Iris pigment epithelial cell (primary cell): Measurements from ENCODE around the gene MYH10.
A peak's percentile ranks its signal among the peaks of the same experiment; 100 is the strongest.

ENCODE experiments used
- DNase-seq: peaks from one replicate; pipeline ENCODE4 v3.0.0-alpha.2; 2011; ENCODE audit warnings: low read depth

The MYH10 gene

DNA sequence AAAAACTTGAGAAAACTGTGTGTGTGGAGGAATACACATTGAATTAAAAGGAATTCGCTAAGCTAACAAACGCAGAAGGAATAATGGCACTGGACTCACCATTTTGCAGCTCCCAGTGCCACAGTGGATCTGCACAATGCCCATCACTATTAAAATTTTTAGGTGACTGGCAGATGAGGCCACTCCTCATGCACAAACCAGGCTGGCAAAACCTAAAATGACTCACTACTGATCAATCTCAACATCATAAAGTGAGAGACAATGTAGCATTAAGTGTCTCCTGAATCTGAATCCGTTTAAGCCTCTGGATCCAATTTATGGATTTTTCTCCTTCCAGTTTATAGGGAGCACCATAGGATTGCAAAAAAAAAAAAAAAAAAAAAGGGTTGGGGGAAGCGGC lies 20.6 kb downstream of the MYH10 start:
- DNase-seq: no peak

DNA sequence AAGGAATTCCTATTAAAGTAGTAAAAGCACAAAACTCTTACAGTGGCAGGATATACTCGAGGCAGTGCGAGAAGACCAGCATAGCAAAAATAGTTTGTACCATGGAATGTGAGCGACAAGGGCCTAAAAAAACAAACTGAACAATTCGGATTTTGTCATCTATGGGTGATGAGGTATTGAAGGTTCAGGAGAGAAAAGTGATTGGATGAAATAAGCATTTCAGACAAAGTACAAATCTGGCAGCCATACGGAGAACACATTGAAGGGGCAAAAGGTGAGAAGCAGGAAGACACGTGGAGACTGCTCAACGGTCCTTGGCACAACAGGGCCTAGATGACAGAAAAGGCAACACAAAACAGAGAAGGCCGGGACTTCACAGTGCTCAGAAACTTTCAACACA lies 22.5 kb downstream of the MYH10 start:
- peak; percentile 55 for DNase-seq

DNA sequence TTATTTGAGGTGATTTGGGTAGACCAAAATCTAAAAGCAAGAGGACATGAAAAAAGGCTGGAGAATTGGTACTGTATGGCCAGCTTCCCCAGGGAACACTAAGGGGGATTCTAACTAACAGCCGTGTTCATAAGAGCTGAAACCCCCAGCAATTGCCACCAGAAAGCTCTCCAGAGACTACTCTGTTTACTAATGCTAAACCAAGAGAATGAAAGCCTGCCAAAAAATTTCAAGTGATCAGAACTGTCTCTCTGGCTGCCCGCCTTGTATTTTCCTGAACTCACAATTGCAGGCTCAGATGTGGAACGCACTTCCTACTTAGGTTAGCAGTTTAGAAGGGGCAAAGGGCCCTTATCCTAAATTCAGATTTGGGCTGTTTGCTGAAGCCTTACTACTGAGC lies 24.1 kb downstream of the MYH10 start:
- DNase-seq: peak; percentile 45

DNA sequence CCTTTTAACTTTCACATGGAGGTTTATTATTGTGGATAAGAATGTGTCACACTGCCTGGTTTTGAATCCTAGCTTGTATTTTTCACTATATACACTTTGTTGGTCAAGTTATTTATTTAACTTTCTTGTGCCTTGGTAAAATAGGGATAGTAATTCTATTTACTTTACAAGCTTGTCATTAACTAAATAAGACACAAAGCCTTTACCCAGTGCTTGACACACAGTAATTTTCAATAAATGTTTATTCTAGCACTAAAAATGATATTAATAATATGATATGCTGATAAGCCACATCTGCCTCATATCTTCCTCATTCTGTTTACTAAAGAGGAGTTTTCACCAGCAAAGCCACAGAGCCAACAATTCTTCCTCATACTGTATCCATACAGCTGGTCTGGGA lies 27.8 kb downstream of the MYH10 start:
- no peak for DNase-seq

DNA sequence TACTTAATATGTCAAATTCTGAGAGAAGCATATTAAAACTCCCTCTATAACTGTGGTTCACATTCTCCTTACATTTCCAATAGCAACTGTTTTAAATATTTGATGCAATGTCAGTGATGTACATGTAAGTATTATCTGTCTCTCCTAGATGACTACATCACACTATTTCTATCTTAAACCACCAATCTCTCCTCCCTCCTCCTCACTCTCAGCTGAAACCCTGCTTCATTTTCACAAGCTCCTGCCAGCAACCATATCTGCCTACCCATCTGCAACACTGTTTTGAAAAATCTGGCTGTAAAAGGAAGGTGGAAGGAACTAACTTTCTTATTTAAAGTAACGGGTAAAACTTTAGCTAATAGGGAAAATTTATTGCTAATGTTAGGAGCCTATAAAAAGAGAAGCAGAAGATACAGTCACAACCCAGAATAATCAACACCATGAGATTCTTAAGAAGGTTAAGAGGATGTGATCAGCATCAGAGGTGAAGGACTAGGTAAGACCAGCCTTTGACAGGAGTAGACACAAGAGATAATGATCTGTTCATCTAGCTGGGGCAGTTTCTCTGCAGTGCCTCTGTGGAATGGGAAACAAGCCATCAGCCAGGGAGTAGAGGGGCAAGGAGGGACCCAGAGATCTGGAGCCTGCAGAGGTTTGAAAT lies 31.0 kb downstream of the MYH10 start:
- no peak for DNase-seq

DNA sequence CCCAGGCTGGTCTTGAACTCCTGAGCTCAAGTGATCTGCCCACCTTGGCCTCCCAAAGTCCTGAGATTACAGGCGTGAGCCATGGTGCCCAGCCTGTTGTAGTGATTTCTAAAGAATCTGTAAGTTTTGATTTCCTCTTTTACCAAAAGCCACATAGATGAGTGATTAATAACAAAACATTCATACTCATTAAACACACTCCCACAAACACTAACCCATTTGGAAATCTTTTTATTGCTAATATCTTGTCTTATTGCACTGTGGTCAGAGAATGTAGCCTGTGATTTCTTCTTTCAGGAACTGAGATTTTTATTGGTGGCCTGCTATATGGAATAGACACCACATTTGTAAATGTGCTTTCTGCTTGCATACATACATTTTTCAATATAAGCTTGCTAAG lies 31.6 kb downstream of the MYH10 start:
- no peak for DNase-seq

DNA sequence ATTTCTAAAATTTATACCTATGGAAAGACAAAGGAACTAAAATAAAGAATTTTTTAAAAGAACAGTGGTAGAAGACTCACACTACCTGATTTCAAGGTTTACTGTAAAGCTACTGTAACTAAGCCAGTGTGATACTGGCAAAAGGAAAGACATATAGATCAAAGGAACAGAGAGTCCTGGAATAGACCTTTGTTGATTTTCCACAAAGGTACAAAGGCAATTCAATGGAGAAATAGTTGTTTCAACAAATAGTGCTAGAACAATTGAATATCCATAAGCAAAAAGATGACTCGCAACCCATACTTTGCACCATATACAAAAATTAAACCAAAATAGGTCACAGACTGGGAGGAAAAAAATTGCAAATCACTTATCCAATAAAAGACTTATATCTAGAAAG lies 36.7 kb downstream of the MYH10 start:
- no peak for DNase-seq

DNA sequence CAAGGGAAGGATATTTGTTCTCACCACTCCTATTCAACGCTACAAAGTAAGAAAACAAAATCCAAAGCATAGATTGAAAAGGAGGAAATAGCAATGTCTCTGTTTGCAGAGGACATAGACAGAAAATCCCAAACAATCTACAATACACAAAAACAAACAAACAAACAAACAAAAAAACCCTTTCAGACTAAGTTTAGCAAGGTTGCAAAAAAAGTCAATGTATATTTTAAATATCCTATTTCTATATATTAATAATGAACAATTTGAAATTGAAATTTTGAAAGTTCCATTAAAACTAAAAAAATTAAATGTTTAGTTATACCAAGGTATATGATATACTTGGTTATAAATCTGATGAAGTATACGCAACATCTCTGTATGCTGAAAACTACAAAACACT lies 37.2 kb downstream of the MYH10 start:
- DNase-seq: no peak

DNA sequence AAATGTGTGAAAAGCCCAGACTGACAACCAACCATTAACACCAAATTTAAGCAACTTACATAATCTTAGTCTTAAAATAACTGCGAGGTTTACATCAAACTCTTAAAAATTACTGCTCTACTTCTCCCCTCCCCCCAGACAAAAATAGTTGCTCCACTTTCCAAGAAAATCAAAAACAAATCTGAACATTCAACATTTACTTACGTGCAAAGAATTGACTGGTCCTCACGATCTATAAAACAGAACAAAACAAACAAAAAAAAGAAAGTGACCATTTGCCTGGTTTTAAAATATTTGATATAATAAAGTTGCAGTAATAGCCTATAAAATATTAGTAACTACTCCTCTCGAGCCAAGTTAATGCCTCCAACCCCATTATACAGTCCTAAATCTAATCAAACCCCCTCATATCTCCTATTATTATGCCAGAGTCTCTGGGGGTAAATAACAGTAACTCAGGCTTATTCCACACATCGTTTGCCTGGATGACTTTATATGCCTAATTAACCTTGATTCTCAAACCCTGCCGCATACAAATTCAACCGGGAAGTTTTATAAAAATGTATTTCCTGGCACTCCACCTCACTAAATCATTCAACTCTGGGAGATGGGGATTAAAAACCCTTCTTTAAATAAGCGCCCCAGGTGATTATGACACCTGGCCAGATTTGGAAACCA lies 41.5 kb downstream of the MYH10 start:
- DNase-seq: no peak

DNA sequence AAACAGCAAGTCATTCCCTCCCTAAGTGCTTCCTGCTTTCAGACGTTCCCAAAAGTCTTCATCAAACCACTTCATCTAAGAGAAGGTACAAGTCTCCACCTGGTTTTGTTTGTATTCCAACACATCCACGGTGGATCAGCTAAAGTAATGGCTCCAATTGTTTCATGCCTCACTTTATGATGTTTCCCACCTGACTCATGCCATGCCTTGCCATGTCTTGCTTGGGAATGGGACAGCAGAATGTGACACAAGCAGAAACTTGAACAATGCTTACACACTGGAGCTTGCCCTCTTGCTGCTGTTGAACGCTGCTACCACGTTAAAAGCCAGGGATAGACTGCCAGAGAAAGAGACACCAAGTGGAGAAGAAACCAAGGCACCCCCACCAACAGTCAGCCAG lies 43.8 kb downstream of the MYH10 start:
- no peak for DNase-seq

DNA sequence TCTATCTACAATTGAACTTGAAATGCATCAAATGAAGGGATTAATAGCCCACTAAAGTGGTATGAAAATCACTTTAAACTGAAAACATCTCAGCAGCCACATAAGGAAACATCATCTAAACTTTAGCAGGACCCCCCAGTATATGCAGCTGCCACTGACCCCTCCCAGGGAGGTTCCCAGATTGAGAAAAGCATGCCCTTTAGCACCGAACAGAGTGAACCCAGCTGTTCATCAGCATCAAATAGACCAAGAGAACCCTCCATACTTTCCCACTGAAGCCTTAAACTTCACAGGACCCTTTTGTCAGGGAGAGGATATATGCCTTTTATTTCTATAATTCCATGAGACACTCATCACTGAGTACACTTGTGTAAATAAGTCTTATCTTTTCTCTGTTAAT lies 44.6 kb downstream of the MYH10 start:
- DNase-seq: no peak

DNA sequence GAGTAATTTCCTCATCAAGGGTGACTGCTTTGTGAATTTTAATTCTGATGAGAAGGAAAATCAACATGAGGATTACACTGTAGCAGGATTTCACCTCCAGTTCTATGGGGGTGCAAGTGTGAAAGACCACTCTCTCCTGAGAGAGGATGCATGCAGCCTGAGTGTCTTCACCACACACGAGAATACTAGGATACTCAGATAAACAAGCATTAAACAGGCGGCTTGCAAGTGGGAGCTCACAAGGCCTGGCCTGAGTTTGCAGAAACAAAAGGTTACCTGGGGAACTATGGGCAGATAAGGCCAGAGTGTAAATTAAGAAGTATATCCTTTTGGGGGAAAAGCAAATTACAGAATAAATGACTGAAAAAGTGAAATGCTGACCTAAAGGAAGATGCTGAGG lies 46.6 kb downstream of the MYH10 start:
- no peak for DNase-seq

DNA sequence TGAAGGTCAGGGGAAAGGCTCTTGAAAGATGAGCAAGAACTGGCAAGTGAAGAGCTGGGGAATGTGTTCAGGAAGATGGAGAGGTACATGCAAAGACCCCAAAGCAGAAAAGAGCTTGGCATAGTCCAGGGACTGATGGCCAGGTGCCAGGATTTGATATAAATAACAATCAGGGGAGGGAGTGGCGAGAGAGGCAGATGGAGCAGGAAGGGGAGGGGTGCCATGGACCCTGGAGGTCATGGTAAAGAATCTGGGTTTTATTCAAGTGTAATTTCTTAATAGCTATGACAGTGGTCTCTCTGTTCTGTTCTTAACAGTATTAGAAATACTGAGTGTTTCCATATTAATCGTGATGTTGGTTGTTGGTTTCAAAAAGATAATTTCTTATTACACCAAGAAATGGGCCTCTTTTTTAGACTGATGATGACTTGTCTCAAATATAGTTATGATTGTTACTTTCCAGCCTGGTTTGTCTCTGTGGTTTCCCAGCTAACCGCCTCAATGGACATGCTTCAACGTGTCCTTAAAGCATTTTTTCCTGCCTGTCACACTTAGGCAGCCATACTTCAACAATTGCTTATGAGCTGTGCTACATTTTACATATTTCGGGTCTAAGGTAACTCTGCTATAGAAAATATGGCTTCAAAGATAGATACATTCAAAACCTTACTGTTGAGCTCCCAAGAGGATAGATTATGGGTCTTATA lies 49.4 kb downstream of the MYH10 start:
- no peak for DNase-seq

DNA sequence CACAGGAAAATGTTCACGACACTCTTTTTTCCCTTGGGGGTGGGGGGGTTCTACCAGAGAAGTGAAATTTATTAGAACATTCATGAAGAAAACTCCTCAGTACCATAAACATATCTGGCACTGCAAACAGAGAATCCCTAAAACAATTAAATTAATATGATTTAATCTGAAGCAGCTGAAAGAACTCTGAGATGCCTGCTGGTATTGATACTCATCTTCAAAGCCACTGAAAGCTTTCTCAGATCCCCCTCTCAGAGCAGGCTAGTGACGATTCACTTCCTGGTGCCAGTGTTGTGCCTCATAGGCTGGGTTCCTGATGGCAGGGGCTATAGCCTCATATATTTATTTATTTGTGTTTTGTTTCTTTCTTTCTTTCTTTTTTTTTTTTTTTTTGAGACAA lies 52.7 kb downstream of the MYH10 start:
- DNase-seq: no peak

DNA sequence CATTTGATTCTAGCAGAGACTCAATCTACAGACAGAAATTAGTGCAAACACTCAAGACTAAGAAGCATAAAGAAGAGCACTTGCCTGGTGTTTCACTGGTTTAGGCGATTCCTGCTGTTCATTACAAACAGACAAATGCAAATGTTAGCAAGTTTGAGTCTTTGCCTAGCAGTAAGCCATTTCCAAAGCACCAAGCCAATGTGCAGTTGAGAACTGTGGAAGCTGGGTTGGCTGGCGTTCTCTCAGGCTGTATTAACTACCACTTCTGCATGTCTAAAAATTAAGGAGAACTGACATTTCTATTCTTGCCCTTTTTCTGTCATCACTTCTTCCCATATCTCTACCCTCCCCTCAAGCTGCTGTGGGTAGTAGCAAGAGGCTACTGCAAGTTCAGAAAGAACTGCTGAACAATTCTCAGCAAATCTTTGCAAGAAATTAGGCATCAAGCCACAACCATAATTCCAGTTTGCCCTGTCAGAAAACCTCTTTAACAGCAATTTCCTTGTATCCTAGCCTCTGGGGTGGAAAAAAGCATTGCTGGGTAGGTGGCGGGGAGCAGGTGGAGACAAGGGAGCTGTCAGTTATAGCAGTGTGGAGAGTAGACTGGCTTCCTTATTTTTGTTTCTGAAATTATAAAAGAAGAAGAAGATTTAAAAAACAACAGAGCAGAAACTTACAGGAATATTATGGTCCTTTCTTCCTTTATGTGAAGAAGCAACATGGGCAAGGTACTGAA lies 53.8 kb downstream of the MYH10 start:
- DNase-seq: no peak

DNA sequence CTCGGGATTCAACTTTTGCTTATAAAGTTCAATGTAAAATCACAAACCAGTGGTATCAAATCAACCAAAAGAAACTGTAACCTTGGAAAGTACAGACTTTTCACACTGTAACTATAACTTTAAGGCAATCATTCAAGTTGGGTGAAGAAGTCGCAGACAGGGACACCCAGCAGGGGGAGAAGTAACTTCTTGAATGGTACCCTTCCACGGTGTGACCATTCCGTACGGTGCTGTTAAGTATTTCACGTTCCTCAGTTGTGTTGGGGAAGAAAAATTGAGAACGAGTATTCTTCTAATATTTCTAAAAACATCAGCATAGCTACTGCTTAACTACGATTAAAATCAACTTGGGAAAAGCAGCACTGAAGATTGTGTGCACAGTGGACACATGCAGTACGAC lies 55.8 kb downstream of the MYH10 start:
- DNase-seq: peak; percentile 17

DNA sequence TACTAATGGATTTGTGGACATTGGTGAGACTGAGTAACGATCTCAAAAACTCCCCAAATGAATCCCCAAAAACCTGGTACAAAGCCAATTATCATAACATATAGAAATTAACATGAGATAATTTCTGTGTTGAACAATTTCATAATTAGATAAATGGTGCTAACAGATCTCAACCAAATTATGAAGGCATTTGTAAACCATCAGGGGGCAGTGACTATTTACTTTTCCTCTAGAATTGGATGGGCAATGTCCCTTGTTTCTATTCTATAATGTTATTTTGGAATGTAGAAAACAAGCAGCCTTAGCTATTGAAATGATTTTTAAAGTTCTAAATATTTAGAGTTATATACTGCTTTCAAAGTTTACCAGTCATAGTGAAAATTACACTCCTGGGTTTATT lies 57.8 kb downstream of the MYH10 start:
- DNase-seq: peak; percentile 11

DNA sequence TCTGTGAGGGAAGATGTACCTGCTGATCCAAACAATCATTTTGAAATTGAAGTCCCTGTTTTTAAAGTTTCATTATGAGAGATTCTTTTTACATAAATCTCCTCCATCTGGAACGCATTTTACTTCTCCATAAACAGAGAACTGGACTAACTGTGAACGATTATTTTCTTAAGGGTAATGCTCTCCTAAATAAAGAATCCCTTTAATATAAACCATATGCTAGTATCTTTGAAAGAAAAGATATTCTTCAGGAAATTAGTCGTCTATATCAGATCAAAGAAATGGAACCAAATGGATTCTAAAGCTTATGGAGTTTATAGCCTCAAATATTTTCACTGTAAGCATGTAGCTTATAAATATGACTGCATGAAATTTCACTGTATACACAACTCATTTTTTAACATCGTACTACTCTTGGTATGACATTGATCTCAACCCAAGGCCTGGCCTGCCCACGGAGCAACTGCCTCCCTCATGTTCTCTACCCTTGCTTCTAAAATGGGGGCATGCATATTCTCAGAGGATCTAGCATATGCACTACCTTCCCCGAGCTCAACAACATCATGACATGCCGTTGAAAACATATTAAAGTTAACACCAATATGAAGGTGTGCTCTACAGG lies 66.4 kb downstream of the MYH10 start:
- peak; percentile 24 for DNase-seq

DNA sequence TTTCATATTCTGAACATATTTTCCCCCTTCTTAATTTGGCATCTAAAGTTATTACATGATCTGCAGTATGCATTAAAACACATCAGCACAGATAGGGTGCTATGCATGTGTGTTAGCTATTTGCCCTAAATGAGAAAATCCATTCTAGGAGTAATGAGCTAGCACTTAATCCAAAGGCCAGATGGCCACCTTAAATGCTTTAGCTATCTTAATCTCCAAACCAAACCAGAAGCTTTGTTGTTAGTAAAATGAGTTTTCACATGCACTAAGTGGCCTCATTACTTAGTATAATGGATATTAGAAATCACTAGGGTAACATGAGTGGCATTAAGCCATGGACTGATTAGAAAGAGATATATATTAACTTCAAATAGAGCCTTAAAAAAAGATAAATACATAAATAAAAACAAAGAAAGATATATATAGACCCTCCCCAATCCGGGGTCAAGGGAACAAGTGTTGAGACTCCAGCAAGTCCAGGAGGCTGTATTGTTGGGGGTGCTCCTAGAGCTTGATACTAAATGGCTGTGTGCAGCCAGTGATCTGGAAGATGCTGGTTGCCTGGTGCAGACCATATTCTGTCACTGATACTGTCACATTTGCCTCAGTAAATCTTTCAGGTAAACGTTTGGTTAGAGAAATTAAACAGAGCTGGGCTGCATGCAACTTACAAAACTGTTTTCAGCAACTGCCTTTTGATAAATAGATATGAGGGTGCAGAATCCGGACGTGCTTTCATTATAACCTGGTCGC lies 67.3 kb downstream of the MYH10 start:
- DNase-seq: no peak

DNA sequence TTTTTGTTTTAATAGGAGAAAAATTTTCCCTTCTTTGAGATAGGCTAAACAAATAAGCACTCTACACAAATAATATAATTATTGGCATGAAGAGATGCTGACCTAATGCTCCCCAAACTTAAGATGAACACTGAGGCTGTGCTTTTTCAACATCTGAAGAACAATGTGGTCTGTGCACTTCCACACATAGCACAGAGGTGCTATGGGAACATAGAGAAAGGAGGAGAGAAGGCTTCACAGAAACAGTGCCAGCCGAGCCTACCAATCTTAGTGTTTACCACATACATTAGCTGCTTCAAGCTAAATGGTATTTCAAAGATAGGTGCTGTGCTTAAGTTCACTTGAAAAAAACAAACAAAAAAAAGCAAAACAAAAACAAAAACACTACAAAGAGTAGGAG lies 72.4 kb downstream of the MYH10 start:
- no peak for DNase-seq

DNA sequence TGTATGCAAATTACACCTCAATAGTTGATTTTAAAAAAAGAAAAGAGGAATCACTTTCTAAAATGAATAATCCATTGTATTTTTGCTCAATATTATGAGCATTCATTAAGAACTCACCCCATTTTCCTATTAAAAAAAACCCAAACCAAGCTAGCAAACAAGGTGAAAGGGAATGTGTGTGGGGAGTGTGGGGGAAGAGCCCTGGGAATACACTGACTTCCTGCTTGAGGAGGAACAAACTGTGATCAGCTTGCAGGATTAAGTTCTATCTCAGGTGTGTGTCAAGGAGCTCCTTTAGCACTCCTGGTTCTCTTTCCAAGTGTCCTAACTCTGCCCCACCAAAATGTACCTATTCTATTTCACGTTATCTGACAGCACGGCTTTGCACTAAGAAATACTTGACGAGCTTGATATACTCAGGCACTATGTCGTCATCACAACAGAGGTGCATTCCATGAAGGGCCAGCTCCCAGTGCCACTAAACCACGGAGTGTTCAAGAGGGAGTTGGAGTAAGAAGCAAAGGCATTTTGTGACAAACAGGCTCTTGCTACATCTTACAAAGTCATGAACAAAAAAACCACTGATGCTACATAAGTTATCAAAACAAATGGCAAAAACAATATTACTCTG lies 73.2 kb downstream of the MYH10 start:
- DNase-seq: peak; percentile 64
